Body of pancreas (tissue), 4 donors: Measurements from ENCODE around the gene PTPRJ. TPM values are rescaled to one million over a fixed set of nuclear protein-coding genes. Genes with fewer than 3 reads are reported as not detected.
"Not testable (repeated sequence)": the region's sequence is repeated elsewhere in the genome, so short reads cannot be mapped to it uniquely, and the experiment has no call there.

Source experiments
- ATAC-seq: fragments of 150-250 bp; one replicate; pipeline ENCODE4 v1.9.1; 2016
- DNase-seq, 4 donors: peaks; one replicate each; pipeline ENCODE4 v3.0.0-alpha.2; 2019
- H3K27ac ChIP-seq, 4 donors: fragments of 200-600 bp; sonication (generic); 1 replicate in 3 of 4; 2 replicates in 1 of 4; pipeline versions ENCODE4 v1.5.1 to v1.6.1; 2016 to 2019; ENCODE audit warnings: mild to moderate bottlenecking in 1 of 4, mixed read lengths in 1 of 4, moderate library complexity in 1 of 4
- H3K27me3 ChIP-seq, 2 donors: fragments of 200-600 bp; sonication (generic); one replicate each; pipeline ENCODE4 v1.6.0; 2016; ENCODE audit warnings: mild to moderate bottlenecking in 1 of 2
- H3K36me3 ChIP-seq, 2 donors: fragments of 200-600 bp; sonication (generic); replicated peaks in 1 of 2; 2 replicates each; pipeline ENCODE4 v1.5.1; 2016; ENCODE audit warnings: low read depth in 2 of 2; ENCODE audit not compliant: insufficient read depth in 1 of 2
- H3K4me1 ChIP-seq: fragments of 200-600 bp; sonication (generic); one replicate; pipeline ENCODE4 v1.6.0; 2016
- H3K4me3 ChIP-seq, 2 donors: fragments of 200-600 bp; sonication (generic); 1 replicate in 1 of 2; 2 replicates in 1 of 2; pipeline ENCODE4 v1.5.1; 2016 to 2019
- H3K9me3 ChIP-seq, 3 donors: fragments of 200-600 bp; sonication (generic); 1 replicate in 2 of 3; 2 replicates in 1 of 3; pipeline ENCODE4 v1.5.1; 2016
- POLR2A ChIP-seq, 3 donors: fragments of 450-650 bp; IDR thresholded peaks; one replicate each; pipeline ENCODE4 v1.6.1; 2016; ENCODE audit warnings: antibody characterized with exemption in 3 of 3, mild to moderate bottlenecking in 2 of 3
- WGBS, 2 donors: methylation state at CpG; one replicate each; pipeline ENCODE4 v1.1.5; 2017; 5-methylcytosine and 5-hydroxymethylcytosine counted together
- intact Hi-C: fragments of 100-400 bp; cut with DNase I; formaldehyde crosslinking; loops from one replicate; pipeline ENCODE4 v1.15.1; 2023
- total RNA-seq, 2 donors: library from RNA; depleted of rRNA; stranded (reverse); fragments of >200 nt; gene quantifications; one replicate each; pipeline ENCODE4 v1.1.0, GENCODE V29; 2016
- TF ChIP-seq, protein P1 (sequence below), 7 experiments: fragments of 450-650 bp in 4 of 7; fragments of 200-600 bp in 3 of 7; sonication (generic) in 3 of 7; IDR thresholded peaks; one replicate each; pipeline ENCODE4 v1.5.1; 2016 to 2019; ENCODE audit warnings: antibody characterized with exemption in 7 of 7

Gene PTPRJ
- total RNA-seq, 2 donors from 2014 or later = 10.9 to 17.1 TPM

DNA sequence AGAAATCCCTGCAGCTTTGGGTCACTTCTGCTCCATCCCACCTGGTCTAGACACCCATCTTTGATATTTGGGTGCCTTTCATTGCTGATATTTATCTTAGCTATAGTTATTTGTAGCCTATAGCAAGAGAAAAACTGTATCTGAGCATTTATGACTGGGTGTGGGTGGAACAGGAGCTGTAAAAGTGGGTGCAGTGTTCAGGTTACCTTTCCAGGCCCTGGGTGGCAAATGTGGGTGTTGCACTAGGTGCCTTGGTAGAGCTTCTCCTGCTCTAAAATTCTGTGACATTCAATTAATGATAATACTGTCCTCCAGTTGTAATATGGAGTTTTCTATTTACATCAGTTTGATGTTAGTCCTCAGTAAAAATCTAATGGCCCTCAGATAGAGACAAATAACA, 157.9 kb downstream of the PTPRJ start:
- Histone ChIP-seq H3K9me3 (no peaks in the 10 kb centered on the region), H3K36me3 (peaks cover 0 to 10% of the 10 kb centered on the region in 2 donors), H3K4me3 (no peak overlapping the region), H3K4me1 (no peaks in the 10 kb centered on the region), H3K27me3 (no peaks in the 10 kb centered on the region), H3K27ac (no peak overlapping the region)
- no peak for DNase-seq
- no peak for ATAC-seq
- TF ChIP-seq POLR2A (IDR thresholded peaks at IDR 0.05) = no peak
- TF ChIP-seq, protein P1, sequence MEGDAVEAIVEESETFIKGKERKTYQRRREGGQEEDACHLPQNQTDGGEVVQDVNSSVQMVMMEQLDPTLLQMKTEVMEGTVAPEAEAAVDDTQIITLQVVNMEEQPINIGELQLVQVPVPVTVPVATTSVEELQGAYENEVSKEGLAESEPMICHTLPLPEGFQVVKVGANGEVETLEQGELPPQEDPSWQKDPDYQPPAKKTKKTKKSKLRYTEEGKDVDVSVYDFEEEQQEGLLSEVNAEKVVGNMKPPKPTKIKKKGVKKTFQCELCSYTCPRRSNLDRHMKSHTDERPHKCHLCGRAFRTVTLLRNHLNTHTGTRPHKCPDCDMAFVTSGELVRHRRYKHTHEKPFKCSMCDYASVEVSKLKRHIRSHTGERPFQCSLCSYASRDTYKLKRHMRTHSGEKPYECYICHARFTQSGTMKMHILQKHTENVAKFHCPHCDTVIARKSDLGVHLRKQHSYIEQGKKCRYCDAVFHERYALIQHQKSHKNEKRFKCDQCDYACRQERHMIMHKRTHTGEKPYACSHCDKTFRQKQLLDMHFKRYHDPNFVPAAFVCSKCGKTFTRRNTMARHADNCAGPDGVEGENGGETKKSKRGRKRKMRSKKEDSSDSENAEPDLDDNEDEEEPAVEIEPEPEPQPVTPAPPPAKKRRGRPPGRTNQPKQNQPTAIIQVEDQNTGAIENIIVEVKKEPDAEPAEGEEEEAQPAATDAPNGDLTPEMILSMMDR (IDR thresholded peaks at IDR 0.05) = no peak
- intact Hi-C loops = no loop called here

DNA sequence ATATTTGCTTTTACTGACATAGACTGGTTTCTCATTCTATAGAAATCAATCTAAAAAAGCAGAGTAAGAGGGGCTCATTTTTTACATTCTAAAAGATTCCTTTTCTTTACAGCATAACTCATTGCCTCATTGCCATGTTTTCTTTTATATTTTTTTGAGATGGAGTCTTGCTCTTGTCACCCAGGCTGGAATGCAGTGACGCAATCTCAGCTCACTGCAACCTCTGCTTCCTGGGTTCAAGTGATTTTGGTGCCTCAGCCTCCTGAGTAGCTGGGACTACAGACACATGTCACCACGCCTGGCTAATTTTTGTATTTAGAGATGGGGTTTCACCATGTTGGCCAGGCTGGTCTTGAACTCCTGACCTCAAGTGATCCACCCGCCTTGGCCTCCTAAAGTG, 159.5 kb downstream of the PTPRJ start:
- peaks cover 0 to 12% of the 10 kb centered on the region in 2 donors for H3K36me3 ChIP-seq
- ATAC-seq, H3K4me3 ChIP-seq, DNase-seq, H3K27ac ChIP-seq, H3K9me3 ChIP-seq, intact Hi-C loops, H3K4me1 ChIP-seq, H3K27me3 ChIP-seq: not testable (repeated sequence)
- WGBS, 2 donors = 96% methylated on average over 2 to 3 of the region's 3 CpGs

DNA sequence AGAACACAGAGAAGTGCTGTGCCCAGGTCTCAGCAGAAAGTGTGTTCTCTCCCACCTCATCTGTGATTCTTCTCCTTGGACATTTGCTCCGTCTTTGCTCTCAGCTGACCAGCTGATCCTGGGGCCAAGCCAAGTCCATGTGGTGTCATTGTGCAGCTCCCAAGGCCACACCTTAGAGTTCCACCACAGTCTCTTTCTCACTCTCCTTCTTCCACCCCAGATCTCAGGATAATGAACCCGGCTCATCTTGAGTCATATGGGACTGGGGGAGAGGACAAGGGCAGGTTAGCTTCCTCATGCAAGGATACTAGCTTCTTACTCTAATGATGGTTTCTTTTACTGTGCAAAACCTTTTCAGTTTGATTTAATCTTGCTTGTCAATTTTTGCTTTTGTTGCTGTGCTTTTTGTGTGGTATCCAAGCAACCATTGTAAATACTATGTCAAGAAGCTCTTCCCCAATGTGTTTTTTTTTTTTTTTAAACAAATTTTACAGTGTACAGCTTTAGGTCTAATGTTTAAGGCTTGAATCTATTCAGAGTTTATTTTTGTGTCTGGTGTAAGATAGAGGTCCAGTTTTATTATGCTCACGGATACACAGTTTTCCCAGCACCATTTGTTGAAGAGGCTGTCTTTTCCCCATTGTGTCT, 161.2 kb downstream of the PTPRJ start:
- 76 to 77% methylated on average over 3 of the region's 3 CpGs for WGBS, 2 donors
- TF ChIP-seq, protein P1 (IDR thresholded peaks at IDR 0.05) = no peak
- no peaks in the 10 kb centered on the region for H3K4me1 ChIP-seq
- H3K27me3 ChIP-seq = no peaks in the 10 kb centered on the region
- ATAC-seq (no peak), DNase-seq (peak in 1 of 4 donors; percentile 26)
- intact Hi-C loops = no loop called here
- no peaks in the 10 kb centered on the region for H3K9me3 ChIP-seq
- peaks cover 0 to 13% of the 10 kb centered on the region in 2 donors for H3K36me3 ChIP-seq
- no peak overlapping the region for H3K27ac ChIP-seq
- no peak overlapping the region for H3K4me3 ChIP-seq

DNA sequence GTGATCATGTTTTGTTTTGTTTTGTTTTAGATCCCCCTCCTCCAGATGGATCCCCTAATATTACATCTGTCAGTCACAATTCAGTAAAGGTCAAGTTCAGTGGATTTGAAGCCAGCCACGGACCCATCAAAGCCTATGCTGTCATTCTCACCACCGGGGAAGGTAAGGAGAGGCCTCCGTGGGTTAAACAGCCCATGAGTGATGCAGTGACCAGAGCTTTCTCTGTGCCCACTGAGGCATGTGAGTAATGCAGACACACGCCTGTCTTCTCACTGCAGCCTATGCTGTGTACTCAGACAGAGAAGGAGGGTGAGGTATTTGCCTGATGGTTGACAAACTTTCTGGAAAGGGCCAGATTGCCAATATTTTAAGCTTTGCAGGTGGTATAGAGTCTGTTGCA, 162.5 kb downstream of the PTPRJ start:
- TF ChIP-seq POLR2A (IDR thresholded peaks at IDR 0.05) = no peak
- 88 to 89% methylated on average over 3 to 4 of the region's 4 CpGs for WGBS, 2 donors
- H3K4me1 ChIP-seq = no peaks in the 10 kb centered on the region
- H3K36me3 ChIP-seq = peaks cover 0 to 9% of the 10 kb centered on the region in 2 donors
- H3K4me3 ChIP-seq = no peak overlapping the region
- H3K9me3 ChIP-seq = no peaks in the 10 kb centered on the region
- H3K27me3 ChIP-seq = no peaks in the 10 kb centered on the region
- DNase-seq (no peak), ATAC-seq (no peak)
- H3K27ac ChIP-seq = no peak overlapping the region
- intact Hi-C loops = no loop called here

DNA sequence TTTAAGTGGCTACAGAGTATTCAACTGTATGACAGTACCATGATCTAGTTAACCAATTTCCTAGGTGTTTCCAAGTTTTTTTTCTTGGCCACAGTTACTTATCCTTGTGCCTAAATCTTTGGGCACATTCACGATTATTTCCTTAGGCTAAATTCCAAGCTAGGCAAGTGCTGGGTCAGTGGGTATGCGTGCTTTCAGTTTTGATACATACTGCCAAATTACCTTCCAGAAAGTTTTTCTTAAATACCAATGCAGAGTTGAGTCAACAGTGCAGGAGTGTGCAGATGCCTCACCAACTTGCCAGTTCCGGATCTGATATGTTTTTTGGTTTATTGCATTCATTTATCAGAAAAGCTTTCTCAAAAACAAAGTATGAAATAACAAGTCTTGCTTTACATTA, 168.4 kb downstream of the PTPRJ start:
- intact Hi-C loops = no loop called here

More for the DNA sequence above, 168.4 kb downstream of the PTPRJ start:
- Histone ChIP-seq H3K36me3 (peaks cover 0 to 11% of the 10 kb centered on the region in 2 donors), H3K4me1 (no peaks in the 10 kb centered on the region), H3K27ac (no peak overlapping the region), H3K27me3 (no peaks in the 10 kb centered on the region), H3K9me3 (no peaks in the 10 kb centered on the region), H3K4me3 (no peak overlapping the region)
- TF ChIP-seq POLR2A (IDR thresholded peaks at IDR 0.05) = no peak
- TF ChIP-seq, protein P1 (IDR thresholded peaks at IDR 0.05) = no peak
- ATAC-seq (no peak), DNase-seq (no peak)
- 65 to 81% methylated on average over 3 of the region's 3 CpGs for WGBS, 2 donors
